Suprapubic skin (tissue), 4 donors: ENCODE results near the gene ESRRG. TPM values are rescaled to one million over a fixed set of nuclear protein-coding genes. Genes with fewer than 3 reads are reported as not detected.

Source experiments
- DNase-seq, 2 donors: peaks; one replicate each; pipeline ENCODE4 v3.0.0-alpha.2; 2019; ENCODE audit warnings: low spot score in 2 of 2
- H3K27ac ChIP-seq: fragments of 200-600 bp; sonication (generic); one replicate; pipeline ENCODE4 v1.5.1; 2019
- H3K27me3 ChIP-seq: fragments of 200-600 bp; sonication (generic); one replicate; pipeline ENCODE4 v1.5.1; 2019
- H3K36me3 ChIP-seq: fragments of 200-600 bp; sonication (generic); one replicate; pipeline ENCODE4 v1.5.1; 2019
- H3K4me1 ChIP-seq: fragments of 200-600 bp; sonication (generic); one replicate; pipeline ENCODE4 v1.5.1; 2019
- H3K4me3 ChIP-seq: fragments of 200-600 bp; sonication (generic); one replicate; pipeline ENCODE4 v1.5.1; 2019; ENCODE audit warnings: mild to moderate bottlenecking
- H3K9me3 ChIP-seq: fragments of 200-600 bp; sonication (generic); one replicate; pipeline ENCODE4 v1.5.1; 2019
- EP300 ChIP-seq: sonication (generic); formaldehyde crosslinking; IDR thresholded peaks from one replicate; pipeline ENCODE4 v1.6.1; 2017; ENCODE audit warnings: antibody characterized with exemption
- POLR2A ChIP-seq, 2 donors: fragments of 450-650 bp; IDR thresholded peaks; one replicate each; pipeline ENCODE4 v1.6.1; 2017; ENCODE audit warnings: antibody characterized with exemption in 2 of 2, mild to moderate bottlenecking in 2 of 2, moderate library complexity in 2 of 2
- POLR2AphosphoS5 ChIP-seq, 3 donors: sonication (generic); formaldehyde crosslinking; IDR thresholded peaks; one replicate each; pipeline ENCODE4 v1.6.1; 2017; ENCODE audit warnings: antibody characterized with exemption in 3 of 3
- WGBS: methylation state at CpG from one replicate; pipeline ENCODE4 v1.1.5; 2018; 5-methylcytosine and 5-hydroxymethylcytosine counted together
- total RNA-seq, 4 donors: library from RNA; depleted of rRNA; stranded (reverse); fragments of >200 nt; gene quantifications; one replicate each; pipeline ENCODE4 v1.1.0, GENCODE V29; 2016
- TF ChIP-seq, protein P1 (sequence below), 2 donors: fragments of 200-600 bp in 1 of 2; fragments of 450-650 bp in 1 of 2; sonication (generic) in 1 of 2; IDR thresholded peaks; one replicate each; pipeline ENCODE4 v1.5.1; 2016 to 2019; ENCODE audit warnings: antibody characterized with exemption in 2 of 2, mild to moderate bottlenecking in 1 of 2, moderate library complexity in 1 of 2

ESRRG gene
- total RNA-seq, 4 donors from 2014 or later = 2.8 to 10.1 (median 4.6) TPM

DNA sequence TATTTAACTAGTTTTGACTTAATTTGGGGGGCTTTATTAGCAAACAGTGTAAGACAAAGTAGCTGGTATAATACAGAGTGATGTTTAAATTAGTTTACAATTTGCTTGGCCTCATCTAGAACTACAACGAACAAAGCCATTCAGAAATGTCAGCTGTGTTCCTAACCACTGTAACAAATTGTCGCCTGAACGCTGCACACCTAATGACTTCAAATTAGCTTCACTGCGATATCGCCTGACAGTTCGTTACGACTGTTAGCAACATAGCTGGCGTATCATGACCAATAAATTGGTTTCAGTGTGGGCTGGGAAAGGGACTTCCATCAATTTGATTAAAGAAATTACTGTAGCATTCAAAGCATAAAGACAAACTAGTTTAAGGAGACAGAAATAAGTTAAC is 160.1 kb downstream of the ESRRG start:
- no peaks in the 10 kb centered on the region for H3K36me3 ChIP-seq
- WGBS = 88% methylated on average over 8 of the region's 8 CpGs
- TF ChIP-seq POLR2AphosphoS5 (IDR thresholded peaks at IDR 0.05) (no peak), POLR2A (IDR thresholded peaks at IDR 0.05) (no peak), EP300 (no peak)
- TF ChIP-seq, protein P1, sequence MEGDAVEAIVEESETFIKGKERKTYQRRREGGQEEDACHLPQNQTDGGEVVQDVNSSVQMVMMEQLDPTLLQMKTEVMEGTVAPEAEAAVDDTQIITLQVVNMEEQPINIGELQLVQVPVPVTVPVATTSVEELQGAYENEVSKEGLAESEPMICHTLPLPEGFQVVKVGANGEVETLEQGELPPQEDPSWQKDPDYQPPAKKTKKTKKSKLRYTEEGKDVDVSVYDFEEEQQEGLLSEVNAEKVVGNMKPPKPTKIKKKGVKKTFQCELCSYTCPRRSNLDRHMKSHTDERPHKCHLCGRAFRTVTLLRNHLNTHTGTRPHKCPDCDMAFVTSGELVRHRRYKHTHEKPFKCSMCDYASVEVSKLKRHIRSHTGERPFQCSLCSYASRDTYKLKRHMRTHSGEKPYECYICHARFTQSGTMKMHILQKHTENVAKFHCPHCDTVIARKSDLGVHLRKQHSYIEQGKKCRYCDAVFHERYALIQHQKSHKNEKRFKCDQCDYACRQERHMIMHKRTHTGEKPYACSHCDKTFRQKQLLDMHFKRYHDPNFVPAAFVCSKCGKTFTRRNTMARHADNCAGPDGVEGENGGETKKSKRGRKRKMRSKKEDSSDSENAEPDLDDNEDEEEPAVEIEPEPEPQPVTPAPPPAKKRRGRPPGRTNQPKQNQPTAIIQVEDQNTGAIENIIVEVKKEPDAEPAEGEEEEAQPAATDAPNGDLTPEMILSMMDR (IDR thresholded peaks at IDR 0.05) = no peak

DNA sequence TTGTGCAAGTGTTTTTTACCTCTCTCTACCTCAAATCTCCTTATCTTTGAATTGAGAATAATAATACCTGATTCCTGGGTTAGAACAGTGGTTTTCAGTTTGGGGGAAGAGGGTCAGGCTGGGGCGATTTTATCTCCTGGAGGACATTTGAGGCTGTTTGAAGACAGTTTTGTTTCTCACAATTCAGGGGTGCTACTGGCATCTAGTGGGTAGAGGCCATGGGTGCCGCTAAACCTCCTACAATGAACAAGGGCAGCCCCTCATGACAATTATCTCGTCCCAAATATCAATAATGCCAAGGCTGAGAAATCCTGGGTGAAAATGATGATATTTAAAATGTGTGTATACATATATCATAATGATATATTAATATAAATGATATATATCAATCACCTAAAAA is 160.8 kb downstream of the ESRRG start:
- no peaks in the 10 kb centered on the region for H3K36me3 ChIP-seq
- DNase-seq = no peak
- no peak overlapping the region for H3K27ac ChIP-seq
- WGBS = 67% methylated on average over 3 of the region's 3 CpGs
- H3K27me3 ChIP-seq = no peaks in the 10 kb centered on the region
- no peak overlapping the region for H3K4me3 ChIP-seq
- H3K4me1 ChIP-seq = no peaks in the 10 kb centered on the region
- TF ChIP-seq POLR2AphosphoS5 (IDR thresholded peaks at IDR 0.05) (no peak), POLR2A (IDR thresholded peaks at IDR 0.05) (no peak), EP300 (no peak)
- TF ChIP-seq, protein P1 (IDR thresholded peaks at IDR 0.05) = no peak
- H3K9me3 ChIP-seq = no peaks in the 10 kb centered on the region

More for the DNA sequence above, 160.1 kb downstream of the ESRRG start:
- no peak overlapping the region for H3K4me3 ChIP-seq
- no peaks in the 10 kb centered on the region for H3K27me3 ChIP-seq
- H3K9me3 ChIP-seq = no peaks in the 10 kb centered on the region
- H3K27ac ChIP-seq = no peak overlapping the region
- DNase-seq = no peak
- H3K4me1 ChIP-seq = no peaks in the 10 kb centered on the region

DNA sequence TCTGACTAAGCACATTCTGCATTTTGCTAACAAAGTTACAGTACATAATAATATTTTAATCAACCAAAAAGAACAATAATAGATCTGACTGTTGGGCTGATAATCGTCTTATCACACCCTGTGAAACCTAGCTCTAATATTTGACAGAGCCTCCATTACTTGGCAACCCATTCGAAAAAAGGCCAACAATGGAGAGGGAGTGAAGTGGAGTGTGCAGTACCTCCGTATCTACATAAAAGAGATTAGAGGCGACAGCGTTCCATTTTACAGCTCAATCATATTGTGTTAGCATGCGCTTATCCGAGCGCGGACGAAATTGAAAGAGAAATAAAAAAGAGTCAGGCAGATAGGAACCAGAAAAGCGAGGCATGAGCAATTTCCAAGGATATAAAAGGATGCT is 162.7 kb downstream of the ESRRG start:
- Histone ChIP-seq H3K27me3 (no peaks in the 10 kb centered on the region), H3K9me3 (no peaks in the 10 kb centered on the region), H3K27ac (no peak overlapping the region), H3K4me1 (no peaks in the 10 kb centered on the region), H3K4me3 (no peak overlapping the region), H3K36me3 (no peaks in the 10 kb centered on the region)
- TF ChIP-seq POLR2AphosphoS5 (IDR thresholded peaks at IDR 0.05) (no peak), EP300 (no peak), POLR2A (IDR thresholded peaks at IDR 0.05) (no peak)
- TF ChIP-seq, protein P1 (IDR thresholded peaks at IDR 0.05) = no peak
- no peak for DNase-seq
- WGBS = 87% methylated on average over 11 of the region's 11 CpGs

DNA sequence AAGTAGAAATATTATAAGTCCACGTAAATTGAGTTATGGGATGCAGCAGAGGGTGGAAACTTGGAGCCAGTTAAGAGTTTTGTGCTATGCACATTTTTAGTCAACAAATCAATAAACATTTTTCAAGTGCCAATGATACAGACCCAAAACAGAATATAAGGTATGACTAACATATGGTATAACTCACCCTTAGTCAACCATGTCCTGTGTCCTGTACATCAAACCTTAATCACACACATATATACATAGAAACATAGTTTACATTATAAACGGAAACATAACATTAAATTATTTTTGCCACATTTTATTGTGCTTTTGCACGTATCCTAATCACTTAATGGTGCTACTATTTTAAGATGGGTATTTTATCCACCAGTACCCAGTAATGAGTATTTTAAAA is 163.9 kb downstream of the ESRRG start:
- Histone ChIP-seq H3K27ac (no peak overlapping the region), H3K4me1 (no peaks in the 10 kb centered on the region), H3K27me3 (no peaks in the 10 kb centered on the region), H3K36me3 (no peaks in the 10 kb centered on the region), H3K4me3 (no peak overlapping the region), H3K9me3 (no peaks in the 10 kb centered on the region)
- 79% methylated on average over 3 of the region's 3 CpGs for WGBS
- no peak for TF ChIP-seq POLR2AphosphoS5 (IDR thresholded peaks at IDR 0.05)
- TF ChIP-seq POLR2A (IDR thresholded peaks at IDR 0.05) = no peak
- TF ChIP-seq, protein P1 (IDR thresholded peaks at IDR 0.05) = no peak
- no peak for TF ChIP-seq EP300
- no peak for DNase-seq

DNA sequence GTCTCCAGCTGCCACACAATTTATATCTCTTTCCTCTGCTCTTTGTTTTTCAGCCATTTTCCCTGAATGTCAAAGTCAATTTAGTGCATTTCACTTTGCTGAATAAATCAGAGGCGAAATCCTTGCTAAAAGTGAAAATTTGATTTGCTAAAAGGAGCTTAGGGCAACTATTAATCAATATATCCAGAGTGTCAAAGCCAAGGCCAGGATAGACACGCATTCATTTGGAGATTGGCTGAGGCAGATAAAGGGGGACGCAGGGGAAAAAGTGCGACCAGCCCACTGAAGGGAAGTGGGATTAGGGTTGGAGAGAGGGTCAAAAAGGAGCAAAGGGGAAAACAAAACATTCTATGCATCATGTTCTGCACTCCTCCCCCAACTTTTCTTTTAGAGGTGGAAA is 167.6 kb downstream of the ESRRG start:
- TF ChIP-seq, protein P1 (IDR thresholded peaks at IDR 0.05) = no peak
- TF ChIP-seq POLR2AphosphoS5 (IDR thresholded peaks at IDR 0.05) = no peak
- no peak for TF ChIP-seq EP300
- no peak for TF ChIP-seq POLR2A (IDR thresholded peaks at IDR 0.05)
- no peaks in the 10 kb centered on the region for H3K36me3 ChIP-seq
- H3K27me3 ChIP-seq = no peaks in the 10 kb centered on the region
- WGBS = 63% methylated on average over 4 of the region's 4 CpGs
- H3K4me1 ChIP-seq = no peaks in the 10 kb centered on the region
- no peak overlapping the region for H3K4me3 ChIP-seq
- DNase-seq = no peak
- no peaks in the 10 kb centered on the region for H3K9me3 ChIP-seq
- H3K27ac ChIP-seq = no peak overlapping the region
